ENCODE data around the gene SLC24A1. TPM values are rescaled to one million over a fixed set of nuclear protein-coding genes. Genes with fewer than 3 reads are reported as not detected.

Gene SLC24A1
- total RNA-seq, 1 donor from 2014 or later = 10.3 TPM

GRCh38 chr15:65644282-65644681, 22.5 kb downstream of the SLC24A1 start:
- peaks cover 4% of the 10 kb centered on the region for H3K36me3 Mint-ChIP-seq (ENCODE audit: low read depth, unreplicated experiment)
- FAIRE-seq = no peak
- no peak overlapping the region for H3K27ac Mint-ChIP-seq (ENCODE audit: unreplicated experiment)
- H3K4me3 Mint-ChIP-seq (ENCODE audit: unreplicated experiment) = no peak overlapping the region
- H3K9me3 Mint-ChIP-seq (ENCODE audit: unreplicated experiment) = no peaks in the 10 kb centered on the region
- Histone ChIP-seq H3K27me3 (ENCODE audit: insufficient read depth, low read length) (no peaks in the 10 kb centered on the region), H3K4me2 (ENCODE audit: low read length) (no peak overlapping the region), H4K20me1 (ENCODE audit: insufficient read depth, low read length) (no peaks in the 10 kb centered on the region), H3K4me1 (ENCODE audit: insufficient read depth, low read length) (peaks cover 8% of the 10 kb centered on the region), H3K79me2 (ENCODE audit: insufficient read depth, low read length) (no peaks in the 10 kb centered on the region), H3K9me3 (ENCODE audit: insufficient read depth, low read depth, low read length) (no peaks in the 10 kb centered on the region), H3K4me3 (ENCODE audit: insufficient read depth, low read depth, low read length) (no peak overlapping the region), H3K27ac (ENCODE audit: low read depth, low read length) (no peak overlapping the region), H2AFZ (ENCODE audit: low read depth, low read length) (no peak overlapping the region), H3K9ac (ENCODE audit: low read length) (no peak overlapping the region), H3K36me3 (ENCODE audit: insufficient read depth, low read length) (no peaks in the 10 kb centered on the region)
- peaks cover 3% of the 10 kb centered on the region for H3K27me3 Mint-ChIP-seq (ENCODE audit: low read depth, unreplicated experiment)
- TF ChIP-seq EZH2 (IDR thresholded peaks at IDR 0.05; ENCODE audit: insufficient read depth, low read length) = no peak
- no peak for TF ChIP-seq CTCF (IDR thresholded peaks at IDR 0.05; ENCODE audit: insufficient read depth, low read depth, low read length)
- no peak for DNase-seq (ENCODE audit: low read depth)
- H3K4me1 Mint-ChIP-seq (ENCODE audit: low read depth, unreplicated experiment) = peaks cover 16% of the 10 kb centered on the region

DNA sequence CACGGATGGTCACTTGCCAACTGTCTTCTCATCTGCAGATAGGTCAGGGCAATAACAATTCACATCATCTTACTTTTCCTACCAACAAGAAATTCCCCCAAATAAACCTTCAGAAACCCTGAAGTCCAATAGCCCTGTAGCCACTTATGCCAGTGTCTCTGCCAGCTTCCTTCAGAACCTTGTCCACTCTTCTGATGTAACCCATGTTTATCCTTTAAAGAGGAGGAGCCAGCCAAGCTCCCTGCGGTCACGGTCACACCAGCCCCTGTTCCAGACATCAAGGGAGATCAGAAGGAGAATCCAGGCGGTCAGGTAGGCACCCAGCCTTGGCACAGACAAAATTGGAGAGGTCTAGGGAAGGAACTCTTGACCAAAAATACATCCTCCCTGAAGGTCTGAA, 23.7 kb downstream of the SLC24A1 start:
- no peak overlapping the region for H3K4me3 Mint-ChIP-seq (ENCODE audit: unreplicated experiment)

More for the DNA sequence above, 23.7 kb downstream of the SLC24A1 start:
- DNase-seq (ENCODE audit: low read depth) (no peak), FAIRE-seq (no peak)
- TF ChIP-seq EZH2 (IDR thresholded peaks at IDR 0.05; ENCODE audit: insufficient read depth, low read length) (no peak), CTCF (IDR thresholded peaks at IDR 0.05; ENCODE audit: insufficient read depth, low read depth, low read length) (no peak)
- Histone ChIP-seq H3K79me2 (ENCODE audit: insufficient read depth, low read length) (no peaks in the 10 kb centered on the region), H3K4me1 (ENCODE audit: insufficient read depth, low read length) (peaks cover 8% of the 10 kb centered on the region), H4K20me1 (ENCODE audit: insufficient read depth, low read length) (no peaks in the 10 kb centered on the region), H2AFZ (ENCODE audit: low read depth, low read length) (no peak overlapping the region), H3K36me3 (ENCODE audit: insufficient read depth, low read length) (no peaks in the 10 kb centered on the region), H3K9me3 (ENCODE audit: insufficient read depth, low read depth, low read length) (no peaks in the 10 kb centered on the region), H3K27me3 (ENCODE audit: insufficient read depth, low read length) (no peaks in the 10 kb centered on the region), H3K9ac (ENCODE audit: low read length) (no peak overlapping the region), H3K4me2 (ENCODE audit: low read length) (no peak overlapping the region), H3K27ac (ENCODE audit: low read depth, low read length) (no peak overlapping the region), H3K4me3 (ENCODE audit: insufficient read depth, low read depth, low read length) (no peak overlapping the region)
- Mint-ChIP-seq H3K4me1 (ENCODE audit: low read depth, unreplicated experiment) (peaks cover 14% of the 10 kb centered on the region), H3K36me3 (ENCODE audit: low read depth, unreplicated experiment) (peaks cover 5% of the 10 kb centered on the region), H3K27ac (ENCODE audit: unreplicated experiment) (no peak overlapping the region), H3K27me3 (ENCODE audit: low read depth, unreplicated experiment) (no peaks in the 10 kb centered on the region), H3K9me3 (ENCODE audit: unreplicated experiment) (no peaks in the 10 kb centered on the region)

Data from astrocyte (in vitro differentiated cells and primary cell).